ENCODE data around the gene TMOD4.

The TMOD4 gene

GRCh38 chr1:151147132-151147503 is 28.7 kb downstream of the TMOD4 start:
- peak; percentile 69 for DNase-seq (ENCODE audit: low read depth)
- H3K4me3 ChIP-seq (ENCODE audit: low read length) = peak overlapping the region; percentile 63
- no peak for TF ChIP-seq CTCF (IDR thresholded peaks at IDR 0.05; ENCODE audit: insufficient read depth, low read depth, low read length, missing control alignments)

- peak; percentile 92 for DNase-seq (ENCODE audit: low read depth)
- no peak for TF ChIP-seq CTCF (IDR thresholded peaks at IDR 0.05; ENCODE audit: insufficient read depth, low read depth, low read length, missing control alignments)
- H3K4me3 ChIP-seq (ENCODE audit: low read length) = peak within 1 kb of the TSS; percentile 63
These were observed 29.2 kb downstream of the TMOD4 start, which contains the start of gene SEMA6C for GRCh38 chr1:151146412-151147131. Gene SEMA6C (minus strand): TSS chr1:151146631. CDS start chr1:151142621, 4,010 bp downstream.

GRCh38 chr1:151146072-151146411 is 29.7 kb downstream of the TMOD4 start:
- TF ChIP-seq CTCF (IDR thresholded peaks at IDR 0.05; ENCODE audit: insufficient read depth, low read depth, low read length, missing control alignments) = no peak
- DNase-seq (ENCODE audit: low read depth) = no peak
- peak overlapping the region; percentile 63 for H3K4me3 ChIP-seq (ENCODE audit: low read length)

DNA sequence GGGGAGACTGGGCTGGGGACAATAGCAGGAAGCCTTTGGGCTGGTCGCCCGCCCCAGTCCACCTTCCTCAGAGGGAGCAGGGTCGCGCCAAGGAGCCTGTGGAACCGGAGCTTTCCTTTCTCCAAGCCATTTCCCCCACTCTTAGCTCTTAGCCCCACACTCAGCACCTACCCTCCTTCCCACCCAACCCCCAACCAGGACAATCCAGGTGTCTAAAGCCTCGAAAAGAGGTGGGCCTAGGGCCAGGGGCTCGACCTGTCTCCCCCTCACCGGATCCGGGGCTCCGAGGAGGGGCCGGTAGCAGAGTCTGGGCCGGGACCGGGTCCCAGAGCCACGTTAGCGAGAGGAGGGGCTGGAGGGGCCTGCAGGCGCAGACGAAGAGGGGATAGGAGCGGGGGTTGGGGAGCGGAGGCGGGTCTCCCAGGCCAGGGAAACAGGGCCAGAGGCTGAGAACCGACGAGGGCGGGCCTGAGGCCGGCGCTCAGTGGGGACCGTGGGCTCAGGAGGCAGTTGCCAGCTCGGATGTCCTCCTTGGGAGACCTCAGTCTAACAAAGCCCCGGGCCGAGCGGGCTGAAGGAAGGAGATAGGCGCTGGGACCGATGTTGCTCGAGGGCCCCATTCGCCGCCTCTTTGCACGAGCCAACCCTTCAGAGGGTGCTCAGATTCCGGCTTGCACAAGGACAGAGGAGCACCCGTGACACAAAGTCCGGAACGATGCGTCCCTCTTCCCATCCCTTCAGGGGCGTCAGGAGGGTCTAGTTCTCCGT is 30.3 kb downstream of the TMOD4 start:
- TF ChIP-seq CTCF (IDR thresholded peaks at IDR 0.05; ENCODE audit: insufficient read depth, low read depth, low read length, missing control alignments) = no peak
- peak; percentile 22 for DNase-seq (ENCODE audit: low read depth)
- peak overlapping the region; percentile 63 for H3K4me3 ChIP-seq (ENCODE audit: low read length)

- DNase-seq (ENCODE audit: low read depth) = no peak
- no peak for TF ChIP-seq CTCF (IDR thresholded peaks at IDR 0.05; ENCODE audit: insufficient read depth, low read depth, low read length, missing control alignments)
- H3K4me3 ChIP-seq (ENCODE audit: low read length) = no peak overlapping the region
These were observed 31.1 kb downstream of the TMOD4 start for GRCh38 chr1:151144474-151145303.

DNA sequence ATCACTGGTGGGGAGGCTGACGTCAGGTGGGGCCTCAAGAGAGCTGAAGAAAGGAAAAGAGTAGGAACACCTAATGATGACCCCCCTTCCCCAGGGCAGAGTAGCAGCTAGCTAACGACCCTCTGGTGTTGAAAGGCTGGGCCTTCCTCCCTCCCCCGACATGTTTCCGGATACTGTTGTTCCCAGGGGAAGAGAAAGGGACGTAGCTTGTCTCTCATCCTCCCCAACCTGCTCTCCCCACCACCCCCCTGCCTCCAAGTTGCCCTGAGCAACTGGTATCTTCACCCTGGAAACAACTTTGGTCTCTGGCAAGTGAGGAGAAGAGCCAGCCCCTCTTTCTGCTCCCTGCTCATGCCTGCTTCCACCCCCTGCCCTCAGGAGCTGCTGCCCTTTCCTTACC is 31.8 kb downstream of the TMOD4 start:
- no peak overlapping the region for H3K4me3 ChIP-seq (ENCODE audit: low read length)
- TF ChIP-seq CTCF (IDR thresholded peaks at IDR 0.05; ENCODE audit: insufficient read depth, low read depth, low read length, missing control alignments) = no peak
- DNase-seq (ENCODE audit: low read depth) = no peak

Measured in epithelial cell of esophagus (primary cell).